Upper lobe of left lung (tissue), 6 donors: ENCODE data around the gene LYPD6B. TPM values are rescaled to one million over a fixed set of nuclear protein-coding genes. Genes with fewer than 3 reads are reported as not detected.

ENCODE experiments used
- ATAC-seq, 2 donors: fragments of 200-7000 bp; cut with Tn5 transposase; one replicate each; pipeline ENCODE4 v1.9.1; 2022; ENCODE audit warnings: mild to moderate bottlenecking in 2 of 2, moderate library complexity in 2 of 2; ENCODE audit not compliant: low FRiP score in 2 of 2
- DNase-seq, 2 donors: peaks; one replicate each; pipeline ENCODE4 v3.0.0-alpha.2; 2019 to 2020
- H3K27ac ChIP-seq, 4 donors: fragments of 200-600 bp; sonication (generic); one replicate each; pipeline ENCODE4 v1.5.1; 2016 to 2019
- H3K27me3 ChIP-seq, 4 donors: fragments of 200-600 bp; sonication (generic); one replicate each; pipeline ENCODE4 v1.5.1; 2017 to 2019
- H3K36me3 ChIP-seq, 4 donors: fragments of 200-600 bp; sonication (generic); one replicate each; pipeline ENCODE4 v1.5.1; 2016 to 2019
- H3K4me1 ChIP-seq, 4 donors: fragments of 200-600 bp; sonication (generic); one replicate each; pipeline ENCODE4 v1.5.1; 2018 to 2019
- H3K4me3 ChIP-seq, 4 donors: fragments of 200-600 bp; sonication (generic); one replicate each; pipeline ENCODE4 v1.5.1; 2017 to 2019; ENCODE audit warnings: mild to moderate bottlenecking in 2 of 4, moderate library complexity in 1 of 4
- H3K9me3 ChIP-seq, 4 donors: fragments of 200-600 bp; sonication (generic); one replicate each; pipeline ENCODE4 v1.5.1; 2018 to 2019
- EP300 ChIP-seq, 4 donors: sonication (generic); formaldehyde crosslinking; IDR thresholded peaks; one replicate each; pipeline ENCODE4 v1.5.1; 2017; ENCODE audit warnings: antibody characterized with exemption in 4 of 4, control low read depth in 2 of 4
- POLR2A ChIP-seq, 4 donors: fragments of 450-650 bp; IDR thresholded peaks; one replicate each; pipeline ENCODE4 v1.5.1; 2016 to 2017; ENCODE audit warnings: antibody characterized with exemption in 4 of 4, mild to moderate bottlenecking in 2 of 4
- POLR2AphosphoS5 ChIP-seq, 2 donors: sonication (generic); formaldehyde crosslinking; IDR thresholded peaks; one replicate each; pipeline ENCODE4 v1.5.1; 2017; ENCODE audit warnings: antibody characterized with exemption in 2 of 2
- WGBS, 2 donors: methylation state at CpG; one replicate each; pipeline ENCODE4 v1.1.5; 2017 to 2018; 5-methylcytosine and 5-hydroxymethylcytosine counted together
- total RNA-seq, 6 donors: library from RNA; depleted of rRNA in 4 of 6; stranded (reverse); fragments of >200 nt in 4 of 6; gene quantifications; one replicate each; pipeline versions ENCODE4 v1.1.0 to v1.2.1, GENCODE V29; 2016 to 2021
- TF ChIP-seq, protein P1 (sequence below), 6 experiments: fragments of 450-650 bp in 4 of 6; fragments of 200-600 bp in 2 of 6; sonication (generic) in 2 of 6; IDR thresholded peaks; one replicate each; pipeline ENCODE4 v1.5.1; 2016 to 2019; ENCODE audit warnings: antibody characterized with exemption in 6 of 6
- donor health status: DM: no; HTN: no; CAD: no; lungs with moderate emphysema.
- donor health status: DM: no; HTN: yes; CAD: no; lungs with severe emphysema.

LYPD6B gene
- total RNA-seq, 6 donors from 2014 or later = 0.43 to 6.7 (median 1.1) TPM; not detected in 2

- H3K9me3 ChIP-seq = no peaks in the 10 kb centered on the region
- H3K27ac ChIP-seq = no peak overlapping the region
- DNase-seq = no peak
- H3K36me3 ChIP-seq = no peaks in the 10 kb centered on the region
- no peaks in the 10 kb centered on the region for H3K27me3 ChIP-seq
- no peak overlapping the region for H3K4me3 ChIP-seq
- TF ChIP-seq, protein P1, sequence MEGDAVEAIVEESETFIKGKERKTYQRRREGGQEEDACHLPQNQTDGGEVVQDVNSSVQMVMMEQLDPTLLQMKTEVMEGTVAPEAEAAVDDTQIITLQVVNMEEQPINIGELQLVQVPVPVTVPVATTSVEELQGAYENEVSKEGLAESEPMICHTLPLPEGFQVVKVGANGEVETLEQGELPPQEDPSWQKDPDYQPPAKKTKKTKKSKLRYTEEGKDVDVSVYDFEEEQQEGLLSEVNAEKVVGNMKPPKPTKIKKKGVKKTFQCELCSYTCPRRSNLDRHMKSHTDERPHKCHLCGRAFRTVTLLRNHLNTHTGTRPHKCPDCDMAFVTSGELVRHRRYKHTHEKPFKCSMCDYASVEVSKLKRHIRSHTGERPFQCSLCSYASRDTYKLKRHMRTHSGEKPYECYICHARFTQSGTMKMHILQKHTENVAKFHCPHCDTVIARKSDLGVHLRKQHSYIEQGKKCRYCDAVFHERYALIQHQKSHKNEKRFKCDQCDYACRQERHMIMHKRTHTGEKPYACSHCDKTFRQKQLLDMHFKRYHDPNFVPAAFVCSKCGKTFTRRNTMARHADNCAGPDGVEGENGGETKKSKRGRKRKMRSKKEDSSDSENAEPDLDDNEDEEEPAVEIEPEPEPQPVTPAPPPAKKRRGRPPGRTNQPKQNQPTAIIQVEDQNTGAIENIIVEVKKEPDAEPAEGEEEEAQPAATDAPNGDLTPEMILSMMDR (IDR thresholded peaks at IDR 0.05) = no peak
- TF ChIP-seq POLR2AphosphoS5 (IDR thresholded peaks at IDR 0.05) (no peak), POLR2A (IDR thresholded peaks at IDR 0.05) (no peak), EP300 (IDR thresholded peaks at IDR 0.05) (no peak)
- WGBS, 2 donors = 52 to 69% methylated on average over 7 of the region's 7 CpGs
- ATAC-seq = no peak
- H3K4me1 ChIP-seq = no peaks in the 10 kb centered on the region
Observed at GRCh38 chr2:148999451-148999921, 39.0 kb upstream of the LYPD6B start.

DNA sequence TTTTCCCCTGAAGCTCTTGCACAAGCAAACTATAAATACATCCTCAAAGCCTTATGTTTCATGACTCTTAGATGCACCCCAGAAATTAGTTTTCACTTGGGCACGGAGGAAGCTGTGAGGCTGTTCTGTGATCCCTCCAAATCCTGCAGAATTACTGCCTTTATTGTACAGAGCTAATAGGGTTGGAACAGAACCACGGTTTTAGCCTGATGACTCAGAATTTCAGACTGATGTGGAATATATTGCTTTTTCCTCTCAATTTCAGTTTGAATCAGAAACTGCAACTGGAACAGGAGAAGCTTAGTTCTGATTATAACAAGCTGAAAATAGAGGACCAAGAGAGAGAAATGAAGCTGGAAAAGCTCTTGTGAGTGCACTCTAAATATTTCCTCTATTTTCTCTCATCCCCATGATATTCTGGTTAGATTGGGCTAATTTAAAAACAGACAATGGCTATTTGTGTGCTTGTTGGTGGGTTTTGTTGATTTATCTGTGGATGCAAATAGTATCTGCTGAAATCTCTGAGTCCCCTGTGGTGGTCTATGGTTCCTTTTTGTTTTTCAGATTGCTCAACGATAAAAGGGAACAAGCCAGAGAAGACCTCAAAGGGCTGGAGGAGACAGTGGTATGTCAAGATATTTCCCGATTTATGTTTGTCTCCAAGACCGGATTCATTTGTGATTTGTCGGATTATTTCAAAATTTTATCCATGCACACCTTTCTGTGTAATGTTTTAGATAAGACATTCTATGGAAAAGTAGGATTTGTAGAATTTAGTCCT is 38.2 kb upstream of the LYPD6B start:
- 65 to 71% methylated on average over 6 of the region's 6 CpGs for WGBS, 2 donors
- H3K9me3 ChIP-seq = no peaks in the 10 kb centered on the region
- H3K27me3 ChIP-seq = no peaks in the 10 kb centered on the region
- ATAC-seq (no peak), DNase-seq (no peak)
- no peaks in the 10 kb centered on the region for H3K4me1 ChIP-seq
- H3K27ac ChIP-seq = no peak overlapping the region
- H3K4me3 ChIP-seq = no peak overlapping the region
- no peaks in the 10 kb centered on the region for H3K36me3 ChIP-seq
- TF ChIP-seq POLR2A (IDR thresholded peaks at IDR 0.05) (no peak), EP300 (IDR thresholded peaks at IDR 0.05) (no peak), POLR2AphosphoS5 (IDR thresholded peaks at IDR 0.05) (no peak)
- TF ChIP-seq, protein P1 (IDR thresholded peaks at IDR 0.05) = no peak

- no peaks in the 10 kb centered on the region for H3K4me1 ChIP-seq
- no peaks in the 10 kb centered on the region for H3K9me3 ChIP-seq
- H3K4me3 ChIP-seq = no peak overlapping the region
- H3K27me3 ChIP-seq = no peaks in the 10 kb centered on the region
- TF ChIP-seq POLR2A (IDR thresholded peaks at IDR 0.05) = no peak
- TF ChIP-seq, protein P1 (IDR thresholded peaks at IDR 0.05) = no peak
- TF ChIP-seq EP300 (IDR thresholded peaks at IDR 0.05) = no peak
- no peak for TF ChIP-seq POLR2AphosphoS5 (IDR thresholded peaks at IDR 0.05)
- no peak for ATAC-seq
- no peaks in the 10 kb centered on the region for H3K36me3 ChIP-seq
- DNase-seq = no peak
- no peak overlapping the region for H3K27ac ChIP-seq
- 87% methylated on average over 7 of the region's 7 CpGs for WGBS, 2 donors
Observed at GRCh38 chr2:149001496-149001895, 37.0 kb upstream of the LYPD6B start.

DNA sequence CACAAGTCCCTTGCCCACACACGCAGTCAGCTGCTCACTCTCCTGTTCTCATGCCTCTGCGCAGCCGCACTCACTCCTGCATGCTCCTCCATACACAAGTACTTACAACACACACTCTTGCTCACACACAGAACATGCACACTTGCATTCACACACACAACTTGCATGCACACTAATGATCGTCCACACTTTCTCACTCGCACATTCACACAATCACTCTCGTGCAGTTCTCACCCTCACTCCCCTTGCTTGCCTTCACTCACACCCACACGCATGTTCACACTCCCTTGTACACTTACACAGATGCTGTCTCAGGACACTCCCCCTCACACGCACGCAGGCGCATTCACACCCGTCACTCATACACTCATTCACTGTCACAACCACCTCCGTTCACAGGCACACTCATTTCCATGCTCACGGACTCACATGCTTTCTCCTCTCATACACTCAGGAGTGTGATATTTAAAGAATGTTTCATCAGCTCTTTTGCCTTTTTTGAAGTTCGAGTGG is 36.1 kb upstream of the LYPD6B start:
- H3K4me3 ChIP-seq = no peak overlapping the region
- H3K27ac ChIP-seq = no peak overlapping the region
- no peaks in the 10 kb centered on the region for H3K9me3 ChIP-seq
- no peaks in the 10 kb centered on the region for H3K36me3 ChIP-seq
- 91 to 92% methylated on average over 14 of the region's 14 CpGs for WGBS, 2 donors
- ATAC-seq = no peak
- DNase-seq = no peak
- no peaks in the 10 kb centered on the region for H3K4me1 ChIP-seq
- TF ChIP-seq POLR2AphosphoS5 (IDR thresholded peaks at IDR 0.05) (no peak), EP300 (IDR thresholded peaks at IDR 0.05) (no peak), POLR2A (IDR thresholded peaks at IDR 0.05) (no peak)
- TF ChIP-seq, protein P1 (IDR thresholded peaks at IDR 0.05) = no peak
- H3K27me3 ChIP-seq = no peaks in the 10 kb centered on the region
